Mesenchymal stem cell (in vitro differentiated cells and primary cell): ENCODE measurements around the gene FSTL4.

Experiments
- DNase-seq: peaks from one replicate; pipeline ENCODE4 v3.0.0-alpha.2; 2013
- H2AFZ ChIP-seq: one replicate; pipeline ENCODE4 v1.6.1; 2013; ENCODE audit warnings: low read depth, mild to moderate bottlenecking, control low read depth, inconsistent platforms, low read length, moderate library complexity
- H2AK5ac ChIP-seq: 2 replicates; pipeline ENCODE4 v1.6.1; 2013; ENCODE audit warnings: low read length, moderate library complexity, mild to moderate bottlenecking, inconsistent platforms; ENCODE audit not compliant: severe bottlenecking
- H2BK120ac ChIP-seq: one replicate; pipeline ENCODE4 v1.6.1; 2013; ENCODE audit warnings: low read depth, mild to moderate bottlenecking, inconsistent platforms, low read length, moderate library complexity
- H2BK12ac ChIP-seq, 2 experiments: one replicate each; pipeline ENCODE4 v1.6.1; 2013; ENCODE audit warnings: inconsistent platforms in 2 of 2, low read length in 2 of 2, mild to moderate bottlenecking in 2 of 2, moderate library complexity in 2 of 2, control low read depth in 1 of 2
- H2BK15ac ChIP-seq: one replicate; pipeline ENCODE4 v1.6.1; 2013; ENCODE audit warnings: mild to moderate bottlenecking, low read depth, inconsistent platforms; ENCODE audit not compliant: poor library complexity, severe bottlenecking
- H2BK5ac ChIP-seq: 2 replicates; pipeline ENCODE4 v1.6.1; 2013; ENCODE audit warnings: low read depth, mild to moderate bottlenecking, low read length, control low read depth, inconsistent platforms; ENCODE audit not compliant: poor library complexity, severe bottlenecking
- H3K14ac ChIP-seq, 2 experiments: one replicate each; pipeline ENCODE4 v1.6.1; 2013; ENCODE audit warnings: inconsistent platforms in 2 of 2, low read length in 2 of 2, control low read depth in 1 of 2, mild to moderate bottlenecking in 1 of 2, moderate library complexity in 1 of 2
- H3K18ac ChIP-seq, 2 experiments: one replicate each; pipeline ENCODE4 v1.6.1; 2013; ENCODE audit warnings: inconsistent platforms in 2 of 2, low read length in 2 of 2, control low read depth in 1 of 2, low read depth in 1 of 2, mild to moderate bottlenecking in 1 of 2
- H3K23ac ChIP-seq, 2 experiments: one replicate each; pipeline ENCODE4 v1.6.1; 2013; ENCODE audit warnings: inconsistent platforms in 2 of 2, low read length in 2 of 2, mild to moderate bottlenecking in 2 of 2, moderate library complexity in 2 of 2, control low read depth in 1 of 2
- H3K27ac ChIP-seq: 2 replicates; pipeline ENCODE4 v1.5.1; 2013; ENCODE audit warnings: mild to moderate bottlenecking, moderate library complexity, low read length, control low read depth, inconsistent platforms; ENCODE audit not compliant: poor library complexity, severe bottlenecking
- H3K27me3 ChIP-seq, 2 experiments: 2 replicates each; pipeline versions ENCODE4 v1.6.1 to v1.7.0; 2013; ENCODE audit warnings: low read length in 2 of 2, mild to moderate bottlenecking in 2 of 2, moderate library complexity in 2 of 2, control low read depth in 1 of 2, inconsistent platforms in 1 of 2; ENCODE audit not compliant: control insufficient read depth in 1 of 2, insufficient read depth in 1 of 2
- H3K36me3 ChIP-seq, 2 experiments: 2 replicates each; pipeline versions ENCODE4 v1.6.1 to v1.7.0; 2013; ENCODE audit warnings: low read length in 2 of 2, control low read depth in 1 of 2, inconsistent platforms in 1 of 2, low read depth in 1 of 2, mild to moderate bottlenecking in 1 of 2; ENCODE audit not compliant: insufficient read depth in 2 of 2, control insufficient read depth in 1 of 2
- H3K4ac ChIP-seq, 2 experiments: one replicate each; pipeline ENCODE4 v1.6.1; 2013; ENCODE audit warnings: inconsistent platforms in 2 of 2, low read length in 2 of 2, mild to moderate bottlenecking in 2 of 2, moderate library complexity in 2 of 2, control low read depth in 1 of 2, low read depth in 1 of 2
- H3K4me1 ChIP-seq: 2 replicates; pipeline ENCODE4 v1.6.1; 2013; ENCODE audit warnings: low read depth, low read length, control low read depth; ENCODE audit not compliant: control insufficient read depth, insufficient read depth
- H3K4me2 ChIP-seq: 2 replicates; pipeline ENCODE4 v1.6.1; 2013; ENCODE audit warnings: low read length, mild to moderate bottlenecking, inconsistent platforms; ENCODE audit not compliant: poor library complexity, severe bottlenecking
- H3K4me3 ChIP-seq, 2 experiments: 2 replicates each; pipeline versions ENCODE4 v1.5.1 to v1.7.0; 2013; ENCODE audit warnings: low read length in 2 of 2, mild to moderate bottlenecking in 2 of 2, control low read depth in 1 of 2, low read depth in 1 of 2; ENCODE audit not compliant: insufficient read depth in 1 of 2
- H3K79me1 ChIP-seq: replicated peaks from 2 replicates; pipeline ENCODE4 v1.6.1; 2013; ENCODE audit warnings: mild to moderate bottlenecking, control low read depth, low read length, inconsistent platforms; ENCODE audit not compliant: poor library complexity, severe bottlenecking
- H3K9ac ChIP-seq: 2 replicates; pipeline ENCODE4 v1.7.0; 2013; ENCODE audit warnings: mild to moderate bottlenecking, low read length, moderate library complexity
- H3K9me3 ChIP-seq: 2 replicates; pipeline ENCODE4 v1.7.0; 2013; ENCODE audit warnings: mild to moderate bottlenecking, low read length; ENCODE audit not compliant: control insufficient read depth
- H4K8ac ChIP-seq: one replicate; pipeline ENCODE4 v1.6.1; 2013; ENCODE audit warnings: inconsistent platforms, mild to moderate bottlenecking, low read length, moderate library complexity
- H4K91ac ChIP-seq: one replicate; pipeline ENCODE4 v1.6.1; 2013; ENCODE audit warnings: mild to moderate bottlenecking, low read length, inconsistent platforms
- WGBS: methylation state at CpG from one replicate; pipeline ENCODE4 v1.1.7; 2013; ENCODE audit warnings: mixed read lengths; 5-methylcytosine and 5-hydroxymethylcytosine counted together

Gene FSTL4

GRCh38 chr5:133655966-133656365 is 43.6 kb upstream of the FSTL4 start:
- H2BK120ac ChIP-seq: no peak overlapping the region
- H3K4me1 ChIP-seq: no peaks in the 10 kb centered on the region
- no peak overlapping the region for H3K4me2 ChIP-seq
- no peak overlapping the region for H3K27ac ChIP-seq
- WGBS: 80% methylated on average over 1 of the region's 1 CpG
- H3K14ac ChIP-seq: no peak overlapping the region
- H2BK15ac ChIP-seq: no peak overlapping the region
- no peak overlapping the region for H3K18ac ChIP-seq
- H3K27me3 ChIP-seq: peaks cover 26 to 66% of the 10 kb centered on the region in 2 experiments
- no peak overlapping the region for H2BK12ac ChIP-seq
- H3K79me1 ChIP-seq: no peaks in the 10 kb centered on the region
- no peak overlapping the region for H3K9ac ChIP-seq
- H3K4ac ChIP-seq: no peak overlapping the region
- no peaks in the 10 kb centered on the region for H3K36me3 ChIP-seq
- no peak for DNase-seq
- H4K91ac ChIP-seq: no peak overlapping the region
- no peak overlapping the region for H2AFZ ChIP-seq
- no peak overlapping the region for H3K23ac ChIP-seq
- H2AK5ac ChIP-seq: no peak overlapping the region
- H3K9me3 ChIP-seq: no peaks in the 10 kb centered on the region
- no peak overlapping the region for H3K4me3 ChIP-seq
- H2BK5ac ChIP-seq: no peak overlapping the region
- no peak overlapping the region for H4K8ac ChIP-seq

DNA sequence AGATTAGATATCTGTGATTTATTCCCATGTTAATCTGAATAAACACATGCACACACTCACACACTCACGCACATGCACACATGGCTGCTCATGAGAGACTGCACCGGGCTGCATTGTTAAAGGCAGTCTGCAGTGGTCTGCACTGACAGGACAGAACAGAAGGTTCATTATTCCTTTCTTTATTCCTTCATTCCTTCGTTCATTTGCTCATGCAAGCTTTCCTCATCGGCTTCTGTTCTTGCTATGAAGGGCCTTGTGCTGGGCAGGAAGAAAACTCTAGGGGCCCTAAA is 41.4 kb upstream of the FSTL4 start:
- H2BK12ac ChIP-seq: no peak overlapping the region
- WGBS: 70% methylated on average over 3 of the region's 4 CpGs
- H3K23ac ChIP-seq: no peak overlapping the region
- DNase-seq: no peak
- H3K4me1 ChIP-seq: no peaks in the 10 kb centered on the region
- H3K14ac ChIP-seq: no peak overlapping the region
- H3K9me3 ChIP-seq: no peaks in the 10 kb centered on the region
- no peak overlapping the region for H2BK15ac ChIP-seq
- no peak overlapping the region for H3K4me2 ChIP-seq
- H3K4ac ChIP-seq: no peak overlapping the region
- no peak overlapping the region for H2BK120ac ChIP-seq
- H4K91ac ChIP-seq: no peak overlapping the region
- no peak overlapping the region for H3K27ac ChIP-seq
- no peak overlapping the region for H3K18ac ChIP-seq
- no peak overlapping the region for H2AK5ac ChIP-seq
- no peak overlapping the region for H2BK5ac ChIP-seq
- no peak overlapping the region for H2AFZ ChIP-seq
- H3K36me3 ChIP-seq: no peaks in the 10 kb centered on the region
- peaks cover 26 to 85% of the 10 kb centered on the region in 2 experiments for H3K27me3 ChIP-seq
- no peaks in the 10 kb centered on the region for H3K79me1 ChIP-seq
- no peak overlapping the region for H3K4me3 ChIP-seq
- H4K8ac ChIP-seq: no peak overlapping the region
- H3K9ac ChIP-seq: no peak overlapping the region

DNA sequence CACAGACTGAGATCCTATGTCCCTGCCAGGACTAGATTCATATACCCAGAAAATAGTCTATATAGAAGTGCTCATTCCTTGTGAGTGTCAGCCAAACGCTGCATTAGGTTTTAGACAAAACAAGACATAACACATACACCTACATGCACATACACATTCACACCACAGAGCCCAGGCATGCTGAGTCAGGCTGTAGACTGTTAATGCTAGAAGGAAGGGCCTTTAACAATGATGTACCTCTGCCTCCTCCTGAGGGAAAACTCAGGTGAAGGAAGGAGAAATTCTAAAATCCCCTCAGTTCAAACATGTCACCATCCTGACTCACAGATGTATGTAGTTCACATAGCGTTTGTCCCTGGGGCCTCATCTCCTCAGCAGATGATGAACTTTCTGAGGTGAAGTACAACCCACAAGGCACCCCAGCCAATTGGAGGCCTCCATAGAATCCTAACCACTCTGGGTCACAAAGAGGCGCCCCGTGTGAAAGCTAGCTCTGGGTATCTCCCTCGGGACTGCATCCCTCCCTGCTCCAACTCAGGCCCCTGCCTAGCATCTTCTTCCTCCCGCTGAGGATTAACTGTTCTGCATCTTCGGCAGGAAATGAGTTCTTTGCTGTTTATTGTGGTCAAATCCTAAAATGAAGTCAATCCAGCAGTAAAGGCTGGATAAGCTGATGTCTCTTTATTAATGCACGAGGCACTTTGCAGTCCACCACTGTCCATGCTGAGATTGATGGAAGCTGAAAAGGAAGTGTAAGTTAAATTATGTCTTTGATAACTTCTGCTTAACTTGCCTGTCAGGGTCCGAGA is 40.8 kb upstream of the FSTL4 start:
- WGBS: 47% methylated on average over 8 of the region's 9 CpGs
- no peak overlapping the region for H2BK120ac ChIP-seq

GRCh38 chr5:133644000-133644865 is 31.9 kb upstream of the FSTL4 start:
- Histone ChIP-seq H3K9me3 (peaks cover 4% of the 10 kb centered on the region), H3K18ac (no peak overlapping the region), H3K27ac (no peak overlapping the region), H3K36me3 (no peaks in the 10 kb centered on the region), H2BK12ac (no peak overlapping the region), H3K14ac (no peak overlapping the region), H3K79me1 (no peaks in the 10 kb centered on the region), H3K4me3 (no peak overlapping the region), H3K23ac (no peak overlapping the region), H3K4me1 (no peaks in the 10 kb centered on the region), H3K9ac (no peak overlapping the region), H4K91ac (no peak overlapping the region), H2AFZ (no peak overlapping the region), H3K27me3 (peaks cover 8 to 92% of the 10 kb centered on the region in 2 experiments), H4K8ac (no peak overlapping the region), H3K4ac (no peak overlapping the region), H2BK120ac (no peak overlapping the region), H3K4me2 (no peak overlapping the region), H2BK5ac (no peak overlapping the region), H2AK5ac (no peak overlapping the region), H2BK15ac (no peak overlapping the region)
- no peak for DNase-seq
- WGBS: 84% methylated on average over 6 of the region's 8 CpGs

More for the DNA sequence above, 40.8 kb upstream of the FSTL4 start:
- no peaks in the 10 kb centered on the region for H3K36me3 ChIP-seq
- peaks cover 26 to 82% of the 10 kb centered on the region in 2 experiments for H3K27me3 ChIP-seq
- H3K9ac ChIP-seq: no peak overlapping the region
- H3K23ac ChIP-seq: no peak overlapping the region
- no peak overlapping the region for H2AFZ ChIP-seq
- no peak for DNase-seq
- no peak overlapping the region for H3K4me3 ChIP-seq
- no peaks in the 10 kb centered on the region for H3K9me3 ChIP-seq
- no peak overlapping the region for H2BK5ac ChIP-seq
- H3K4ac ChIP-seq: no peak overlapping the region
- H3K14ac ChIP-seq: no peak overlapping the region
- H2AK5ac ChIP-seq: no peak overlapping the region
- H4K91ac ChIP-seq: no peak overlapping the region
- H3K4me1 ChIP-seq: no peaks in the 10 kb centered on the region
- H3K79me1 ChIP-seq: no peaks in the 10 kb centered on the region
- no peak overlapping the region for H3K4me2 ChIP-seq
- no peak overlapping the region for H2BK15ac ChIP-seq
- H3K27ac ChIP-seq: no peak overlapping the region
- no peak overlapping the region for H2BK12ac ChIP-seq
- H4K8ac ChIP-seq: no peak overlapping the region
- H3K18ac ChIP-seq: no peak overlapping the region
